NCI-H1417 (cell line): Measurements from ENCODE around the gene ALDH1A2.
A peak's percentile ranks its signal among the peaks of the same experiment; 100 is the strongest.
"Not testable (repeated sequence)": the region's sequence is repeated elsewhere in the genome, so short reads cannot be mapped to it uniquely, and the experiment has no call there.

Source experiments
- DNase-seq, 3 experiments: peaks; one replicate each; lab custom pipeline; 2025; lab: John Stamatoyannopoulos, UW

The ALDH1A2 gene

DNA sequence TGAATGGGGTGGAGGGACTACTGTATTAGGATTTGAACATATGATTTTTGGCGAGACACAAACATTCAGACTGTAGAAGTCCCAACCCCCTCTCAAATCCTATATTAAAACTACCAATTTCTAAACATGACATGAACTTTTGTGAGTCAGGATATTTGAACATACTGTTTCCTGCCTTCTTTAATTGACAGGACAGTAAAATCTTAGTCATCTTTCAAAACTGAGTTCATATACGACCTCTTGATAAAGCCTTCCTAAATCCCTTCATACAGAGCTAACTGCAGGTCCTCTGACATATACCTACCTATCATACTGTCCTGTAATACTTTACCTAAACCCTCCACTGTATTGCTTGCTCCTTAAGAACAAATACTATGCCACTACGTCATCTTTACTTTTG is 23.5 kb downstream of the ALDH1A2 start:
- DNase-seq: no peak

DNA sequence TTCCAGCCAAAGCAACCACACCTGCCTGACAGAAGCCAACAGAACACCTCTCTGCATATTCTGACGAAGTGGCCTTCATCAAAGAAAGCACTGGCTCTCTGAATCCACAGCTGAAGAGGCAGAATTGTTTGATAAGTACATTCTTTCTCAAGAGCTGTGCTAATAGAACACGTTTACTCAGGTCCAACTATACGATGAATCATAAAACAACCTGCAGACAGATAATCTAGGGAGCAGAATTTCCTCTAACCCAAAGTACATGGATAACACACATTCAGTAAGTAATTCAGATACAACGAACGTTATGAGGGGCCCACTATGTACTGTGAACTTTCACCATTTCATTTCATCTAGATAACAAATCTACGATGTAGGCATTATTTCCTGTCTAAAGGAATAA is 25.4 kb downstream of the ALDH1A2 start:
- peak in 1 of 3 experiments; percentile 37 for DNase-seq

- peak in 1 of 3 experiments; percentile 39 for DNase-seq
Observed at GRCh38 chr15:58039079-58040035, 26.2 kb downstream of the ALDH1A2 start.

DNA sequence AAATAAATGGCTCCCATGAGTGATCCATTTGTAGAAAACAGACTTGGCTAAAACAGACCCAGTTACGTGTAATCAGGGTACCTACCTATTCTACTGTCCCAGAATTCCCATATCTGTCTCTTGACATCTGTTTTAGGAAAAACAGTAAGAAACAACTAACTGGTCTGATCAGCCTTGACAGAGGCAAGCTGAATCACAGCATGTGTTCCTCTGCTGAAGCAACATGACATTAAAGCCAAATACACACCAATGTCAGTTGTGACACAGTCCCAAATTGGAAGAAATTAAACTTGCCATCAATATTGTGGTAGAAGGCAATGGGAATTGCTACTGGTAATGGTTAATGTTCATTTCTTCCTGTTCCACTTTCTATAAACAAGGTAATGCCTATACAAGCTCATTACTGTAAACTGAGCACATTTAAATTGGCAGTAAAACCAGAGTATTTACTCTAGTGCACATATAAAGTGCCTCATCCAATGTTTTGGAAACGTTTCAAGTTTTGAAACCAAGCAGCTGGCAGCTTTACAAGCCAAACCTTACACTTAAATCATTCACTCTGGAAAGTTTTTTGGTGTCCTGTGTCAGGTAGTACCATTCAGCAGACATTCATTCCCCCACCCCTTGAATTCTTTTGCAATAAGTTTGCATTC is 27.0 kb downstream of the ALDH1A2 start:
- DNase-seq: peak in 2 of 3 experiments; percentile 57 to 59

- DNase-seq: no peak
Observed at GRCh38 chr15:58037723-58038301, 27.7 kb downstream of the ALDH1A2 start.

- no peak for DNase-seq
Observed at GRCh38 chr15:58036579-58036978, 28.9 kb downstream of the ALDH1A2 start.

GRCh38 chr15:58028392-58028791 is 37.1 kb downstream of the ALDH1A2 start:
- DNase-seq: not testable (repeated sequence)

GRCh38 chr15:58026552-58026951 is 39.0 kb downstream of the ALDH1A2 start:
- DNase-seq: no peak

- no peak for DNase-seq
Observed at GRCh38 chr15:58026051-58026450, 39.5 kb downstream of the ALDH1A2 start.

- DNase-seq: no peak
Observed at GRCh38 chr15:58021332-58022230, 43.9 kb downstream of the ALDH1A2 start.

- no peak for DNase-seq
Observed at GRCh38 chr15:58019503-58020376, 45.8 kb downstream of the ALDH1A2 start.

GRCh38 chr15:58017869-58018268 is 47.6 kb downstream of the ALDH1A2 start:
- DNase-seq: no peak

GRCh38 chr15:58016581-58017175 is 48.8 kb downstream of the ALDH1A2 start:
- DNase-seq: no peak

- DNase-seq: no peak
Observed at GRCh38 chr15:58015565-58015964, 49.9 kb downstream of the ALDH1A2 start.

GRCh38 chr15:58014470-58014869 is 51.0 kb downstream of the ALDH1A2 start:
- no peak for DNase-seq

DNA sequence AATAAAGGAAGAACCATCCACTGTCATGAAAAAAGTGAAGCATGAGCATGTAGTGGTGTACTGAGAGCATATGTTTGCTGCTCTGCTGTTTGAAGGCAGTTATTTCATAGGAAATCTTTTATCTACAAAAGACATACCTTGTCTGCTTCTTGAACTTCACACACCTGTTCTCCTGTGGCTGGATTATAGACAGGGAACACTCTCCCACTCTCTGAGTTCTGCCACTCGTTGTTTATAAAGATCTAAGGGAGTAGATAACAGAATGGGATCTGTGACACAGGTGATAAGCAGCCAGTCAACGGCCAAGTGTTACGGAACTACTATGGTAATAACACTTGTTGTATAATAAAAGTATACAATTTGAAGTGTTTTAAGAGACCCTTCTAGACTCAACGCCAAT is 51.5 kb downstream of the ALDH1A2 start:
- DNase-seq: no peak

DNA sequence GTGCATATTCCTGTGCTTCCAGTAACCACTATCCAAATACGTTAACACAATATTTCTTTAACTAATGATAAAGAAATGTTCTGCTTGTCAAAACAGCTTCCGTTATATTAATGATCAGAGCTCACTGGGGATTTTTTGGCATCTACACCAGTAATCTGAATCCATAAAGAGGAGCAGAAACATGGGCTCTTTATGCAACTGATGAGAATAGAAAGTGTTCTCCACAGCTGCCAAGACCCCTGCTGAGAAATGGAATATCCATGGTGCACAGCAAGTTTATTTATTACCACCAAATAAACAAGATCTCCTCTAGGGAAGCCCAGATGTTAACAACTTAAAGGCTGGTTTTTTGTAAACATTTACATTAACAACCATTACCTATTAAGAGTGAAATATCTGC is 54.5 kb downstream of the ALDH1A2 start:
- DNase-seq: peak in 2 of 3 experiments; percentile 13 to 79

DNA sequence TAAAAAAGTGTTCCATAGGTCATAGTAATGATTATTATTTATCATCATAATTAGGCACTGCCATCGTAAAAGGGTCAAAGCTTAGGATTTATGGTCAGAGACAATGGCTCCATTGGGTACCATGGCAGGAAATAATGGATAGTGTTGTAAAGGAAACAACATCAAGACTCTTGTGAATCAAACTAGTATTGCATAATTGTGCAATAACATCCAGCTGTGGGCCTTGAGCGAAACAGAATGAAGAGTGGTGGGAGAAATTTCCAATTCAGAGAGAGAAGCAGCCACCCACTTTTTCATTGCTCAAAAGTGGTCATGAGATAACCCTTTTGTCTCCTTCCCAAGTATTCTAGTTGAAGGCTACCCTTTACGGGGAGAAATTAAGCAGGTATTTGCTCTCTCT is 61.7 kb downstream of the ALDH1A2 start:
- DNase-seq: peak in 2 of 3 experiments; percentile 45 to 81

DNA sequence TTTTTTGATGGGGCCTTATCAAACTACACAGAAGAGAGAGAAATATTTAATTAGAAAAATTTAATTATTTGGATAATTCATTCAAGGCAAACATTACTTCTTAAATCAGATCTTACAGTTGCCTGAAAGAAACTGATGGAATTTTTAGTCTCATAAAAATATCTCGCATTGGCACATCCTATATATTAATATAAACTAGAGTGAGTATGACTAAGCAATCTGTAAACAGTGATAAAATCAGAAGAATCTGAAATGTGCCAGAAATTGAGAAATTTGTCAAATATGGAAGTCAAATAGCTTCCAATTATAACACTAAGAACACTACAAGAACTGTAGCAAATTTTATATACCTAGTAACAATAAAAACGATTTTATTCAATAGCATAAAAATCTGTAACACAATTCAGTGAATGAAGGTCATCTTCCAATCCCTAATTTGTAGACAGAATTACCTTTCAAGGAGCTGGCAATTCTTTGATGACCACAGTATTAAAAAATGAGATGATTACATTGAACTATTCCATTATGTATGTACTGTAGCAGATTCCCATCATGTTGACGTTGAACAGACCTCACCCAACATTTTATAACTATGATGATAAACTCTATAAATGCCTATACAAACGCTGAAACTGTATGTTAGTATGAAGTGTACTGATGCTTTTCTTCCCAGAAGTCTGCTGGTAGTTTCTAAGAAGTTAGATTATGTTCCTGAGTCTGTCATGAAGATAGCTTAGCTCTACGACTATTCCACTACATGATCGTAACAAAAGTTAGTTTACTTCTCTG is 63.0 kb downstream of the ALDH1A2 start:
- DNase-seq: no peak
